Astrocyte of the cerebellum (primary cell): ENCODE results near the gene CEMIP.

Experiments used
- DNase-seq: peaks from one replicate; pipeline ENCODE4 v3.0.0-alpha.2; 2011; ENCODE audit warnings: low read depth
- H3K4me3 ChIP-seq: 2 replicates; pipeline ENCODE4 v1.5.1; 2011; ENCODE audit warnings: mild to moderate bottlenecking, low read depth, low read length, moderate library complexity
- in situ Hi-C: cut with HindIII; loops from 2 replicates; pipeline ENCODE4 v1.10.0; 2017; ENCODE audit warnings: low sequenced_read_pairs
- TF ChIP-seq, protein P1 (sequence below): IDR thresholded peaks from 2 replicates; pipeline ENCODE4 v1.5.1; 2012; ENCODE audit warnings: low read length, low read depth, moderate library complexity, mild to moderate bottlenecking; ENCODE audit errors: missing control alignments

The CEMIP gene

GRCh38 chr15:80778964-80779657 is at the start of gene CEMIP:
TSS of gene CEMIP (plus strand) at chr15:80779370. CDS start at chr15:80873880, 94,510 bp downstream.
- DNase-seq, result peak; percentile 61
- H3K4me3 ChIP-seq, result peak within 1 kb of the TSS; percentile 80
- TF ChIP-seq, protein P1, sequence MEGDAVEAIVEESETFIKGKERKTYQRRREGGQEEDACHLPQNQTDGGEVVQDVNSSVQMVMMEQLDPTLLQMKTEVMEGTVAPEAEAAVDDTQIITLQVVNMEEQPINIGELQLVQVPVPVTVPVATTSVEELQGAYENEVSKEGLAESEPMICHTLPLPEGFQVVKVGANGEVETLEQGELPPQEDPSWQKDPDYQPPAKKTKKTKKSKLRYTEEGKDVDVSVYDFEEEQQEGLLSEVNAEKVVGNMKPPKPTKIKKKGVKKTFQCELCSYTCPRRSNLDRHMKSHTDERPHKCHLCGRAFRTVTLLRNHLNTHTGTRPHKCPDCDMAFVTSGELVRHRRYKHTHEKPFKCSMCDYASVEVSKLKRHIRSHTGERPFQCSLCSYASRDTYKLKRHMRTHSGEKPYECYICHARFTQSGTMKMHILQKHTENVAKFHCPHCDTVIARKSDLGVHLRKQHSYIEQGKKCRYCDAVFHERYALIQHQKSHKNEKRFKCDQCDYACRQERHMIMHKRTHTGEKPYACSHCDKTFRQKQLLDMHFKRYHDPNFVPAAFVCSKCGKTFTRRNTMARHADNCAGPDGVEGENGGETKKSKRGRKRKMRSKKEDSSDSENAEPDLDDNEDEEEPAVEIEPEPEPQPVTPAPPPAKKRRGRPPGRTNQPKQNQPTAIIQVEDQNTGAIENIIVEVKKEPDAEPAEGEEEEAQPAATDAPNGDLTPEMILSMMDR, result peak; percentile 81
- in situ Hi-C loops, result loop anchor here (25.0 kb wide), 1 partner anchor 217 kb away; no protein-coding TSS in a partner anchor

DNA sequence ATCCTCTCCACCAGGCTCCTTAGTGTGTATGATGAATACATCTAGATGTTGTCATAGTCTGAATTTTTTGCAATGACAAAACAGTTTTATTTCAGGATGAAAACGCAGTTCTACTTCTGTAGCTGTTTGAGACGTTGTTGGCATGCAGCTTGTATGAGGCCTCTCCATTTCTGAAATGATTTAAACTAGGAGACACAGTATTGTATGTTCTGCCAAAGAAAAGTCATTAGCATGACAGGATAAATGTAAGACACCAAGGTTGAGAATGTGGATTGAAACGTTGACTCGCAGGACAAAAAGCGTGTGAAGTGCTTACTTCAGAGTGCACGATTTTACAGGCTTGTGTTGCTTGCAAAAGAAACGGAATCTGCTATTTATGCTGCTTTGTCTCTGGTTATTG is 48.8 kb upstream of the CEMIP start:
- in situ Hi-C loops, result no loop called here
- no peak for DNase-seq
- TF ChIP-seq, protein P1, result no peak
- no peak overlapping the region for H3K4me3 ChIP-seq

- H3K4me3 ChIP-seq, result no peak overlapping the region
- in situ Hi-C loops, result no loop called here
- no peak for DNase-seq
- TF ChIP-seq, protein P1, result no peak
Measured at GRCh38 chr15:80730926-80731325, 48.2 kb upstream of the CEMIP start.

GRCh38 chr15:80732167-80732566 is 47.0 kb upstream of the CEMIP start:
- DNase-seq, result no peak

GRCh38 chr15:80732818-80733217 is 46.4 kb upstream of the CEMIP start:
- no peak overlapping the region for H3K4me3 ChIP-seq
- in situ Hi-C loops, result no loop called here
- TF ChIP-seq, protein P1, result no peak
- no peak for DNase-seq

More at GRCh38 chr15:80732167-80732566, 47.0 kb upstream of the CEMIP start:
- in situ Hi-C loops, result no loop called here
- no peak overlapping the region for H3K4me3 ChIP-seq
- TF ChIP-seq, protein P1, result no peak

- in situ Hi-C loops, result no loop called here
- no peak for DNase-seq
- no peak overlapping the region for H3K4me3 ChIP-seq
- TF ChIP-seq, protein P1, result no peak
Measured at GRCh38 chr15:80733460-80733859, 45.7 kb upstream of the CEMIP start.

GRCh38 chr15:80735344-80735743 is 43.8 kb upstream of the CEMIP start:
- no peak for DNase-seq
- TF ChIP-seq, protein P1, result no peak
- in situ Hi-C loops, result no loop called here
- H3K4me3 ChIP-seq, result no peak overlapping the region
